Measurements from ENCODE around the gene PHF1.
"Not testable (repeated sequence)": the region's sequence is repeated elsewhere in the genome, so short reads cannot be mapped to it uniquely, and the experiment has no call there.

The PHF1 gene

DNA sequence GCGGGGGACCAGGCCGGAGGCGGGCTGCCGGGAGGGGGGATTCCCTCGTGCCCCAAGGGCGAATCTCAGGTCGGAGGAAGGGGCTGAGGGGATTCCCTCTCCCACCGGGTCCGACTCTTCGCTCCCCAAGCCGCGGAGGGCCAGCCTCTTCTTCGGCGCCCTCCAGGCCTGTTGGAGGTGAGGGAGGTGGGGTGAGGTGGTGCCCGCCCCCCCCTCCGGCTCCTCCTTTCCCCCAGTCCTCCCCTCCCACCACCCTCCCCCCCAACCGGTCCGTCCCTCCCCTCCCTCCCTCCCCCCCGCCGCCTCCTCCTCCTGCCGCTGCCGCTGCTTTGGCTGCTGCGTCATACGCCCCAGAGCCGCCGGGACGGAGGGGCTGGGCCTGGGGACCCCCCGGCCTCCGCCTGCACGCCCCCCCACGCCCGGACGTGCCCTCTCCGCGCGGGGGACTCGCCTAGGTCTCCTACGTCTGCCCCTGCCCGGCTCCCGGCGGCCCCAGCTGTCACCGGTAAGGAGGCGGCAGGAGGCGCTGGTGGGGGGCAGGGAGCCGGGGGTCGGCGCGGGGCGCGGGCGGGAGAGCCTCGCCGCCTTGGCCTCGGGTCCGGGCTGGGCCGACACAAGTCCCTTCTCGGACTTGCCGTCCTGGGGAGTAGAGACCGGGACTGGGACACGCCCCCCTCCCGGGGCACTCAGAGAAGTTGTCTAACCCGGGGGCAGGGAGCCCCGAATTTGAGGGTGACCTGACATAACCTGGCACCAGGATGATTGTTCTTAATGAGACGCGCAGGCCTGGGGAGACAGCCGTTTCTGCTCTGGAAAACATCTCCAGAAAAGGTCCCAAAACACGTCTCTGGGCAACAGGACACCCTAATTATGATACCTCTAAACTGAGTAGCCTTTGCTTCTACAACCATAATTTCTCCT lies at the start of gene PHF1:
Gene PHF1 (plus strand): TSS at position 304 of the 921 bp plus-strand sequence. CDS start 1,250 bp downstream, outside the sequence.
- Mint-ChIP-seq H3K4me1 (peaks cover 61% of the 10 kb centered on the region), H3K27me3 (no peaks in the 10 kb centered on the region), H3K27ac (peak within 1 kb of the TSS; percentile 95), H3K9me3 (no peaks in the 10 kb centered on the region), H3K4me3 (peak within 1 kb of the TSS; percentile 80 to 90)
- peak; percentile 91 to 93 for DNase-seq
- ATAC-seq: peak; percentile 67

DNA sequence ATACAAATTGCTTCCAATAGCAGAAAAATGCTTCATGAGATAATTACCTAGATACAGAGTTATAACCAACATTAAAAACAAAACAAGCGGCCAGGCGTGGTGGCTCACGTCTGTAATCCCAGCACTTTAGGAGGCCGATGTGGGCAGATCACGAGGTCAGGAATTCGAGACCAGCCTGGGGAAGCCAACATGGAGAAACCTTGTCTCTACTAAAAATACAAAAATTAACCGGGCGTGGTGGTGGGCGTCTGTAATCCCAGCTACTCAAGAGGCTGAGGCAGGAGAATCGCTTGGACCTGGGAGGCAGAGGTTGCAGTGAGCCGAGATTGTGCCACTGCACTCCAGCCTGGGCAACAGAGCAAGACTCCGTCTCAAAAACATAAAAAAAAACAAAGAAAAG lies 47.3 kb upstream of the PHF1 start:
- not testable (repeated sequence) for ATAC-seq, H3K9me3 Mint-ChIP-seq, H3K27me3 Mint-ChIP-seq

GRCh38 chr6:33364475-33365205 lies 46.2 kb upstream of the PHF1 start:
- H3K27ac Mint-ChIP-seq: peak overlapping the region; percentile 83 to 93
- DNase-seq: peak in 1 of 2 donors; percentile 17
- ATAC-seq: peak; percentile 64

More for the DNA sequence above, 47.3 kb upstream of the PHF1 start:
- not testable (repeated sequence) for H3K4me1 Mint-ChIP-seq, H3K4me3 Mint-ChIP-seq, H3K27ac Mint-ChIP-seq, DNase-seq

DNA sequence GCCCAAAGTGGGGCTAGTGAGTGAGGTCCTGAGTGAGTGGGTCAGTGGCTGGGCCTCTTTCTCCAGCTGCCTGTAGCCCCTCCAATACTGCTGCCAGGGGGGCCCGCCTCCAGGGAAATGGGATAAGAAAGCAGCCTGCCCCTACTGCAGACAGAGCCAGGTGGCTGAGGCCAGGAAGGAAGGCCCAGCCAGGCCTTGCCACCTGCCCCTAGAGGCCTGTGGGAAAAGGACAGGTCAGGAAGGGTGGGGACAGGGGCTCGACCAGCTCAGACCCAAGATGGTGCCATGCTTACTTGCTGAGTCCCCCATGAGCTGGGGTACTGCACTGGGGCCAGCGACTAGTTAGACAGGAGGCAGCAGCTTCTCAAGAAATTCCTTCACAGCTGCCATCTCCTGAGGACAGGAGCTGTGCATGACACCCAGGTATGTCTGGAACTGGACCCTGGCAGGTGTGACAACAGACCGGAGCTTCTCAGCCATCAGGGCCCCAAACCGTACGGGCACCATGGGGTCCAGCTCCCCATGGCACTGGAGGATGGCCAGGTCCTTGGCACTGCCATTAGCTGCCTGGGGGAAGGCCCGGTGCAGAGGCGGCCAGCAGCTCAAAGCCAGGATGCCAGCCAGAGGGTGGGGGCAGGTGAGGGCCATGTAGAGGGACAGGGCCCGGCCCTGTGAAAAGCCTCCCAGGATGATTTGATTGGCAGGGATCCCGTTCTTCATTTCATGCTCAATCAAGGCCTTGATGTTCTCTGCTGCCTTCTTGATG lies 45.4 kb upstream of the PHF1 start:
- H3K27me3 Mint-ChIP-seq, H3K9me3 Mint-ChIP-seq, DNase-seq, H3K4me1 Mint-ChIP-seq, H3K4me3 Mint-ChIP-seq: not testable (repeated sequence)
- peak overlapping the region in 1 of 2 donors; percentile 83 for H3K27ac Mint-ChIP-seq
- peak; percentile 49 for ATAC-seq

More at GRCh38 chr6:33364475-33365205, 46.2 kb upstream of the PHF1 start:
- not testable (repeated sequence) for H3K4me1 Mint-ChIP-seq, H3K27me3 Mint-ChIP-seq, H3K9me3 Mint-ChIP-seq
- H3K4me3 Mint-ChIP-seq: peak overlapping the region in 1 of 2 donors; percentile 37

GRCh38 chr6:33367009-33367714 lies 43.7 kb upstream of the PHF1 start:
- H3K27me3 Mint-ChIP-seq: no peaks in the 10 kb centered on the region
- no peak for DNase-seq
- H3K4me1 Mint-ChIP-seq: peaks cover 9% of the 10 kb centered on the region
- no peak for ATAC-seq
- no peak overlapping the region for H3K4me3 Mint-ChIP-seq
- H3K9me3 Mint-ChIP-seq: no peaks in the 10 kb centered on the region
- H3K27ac Mint-ChIP-seq: no peak overlapping the region

DNA sequence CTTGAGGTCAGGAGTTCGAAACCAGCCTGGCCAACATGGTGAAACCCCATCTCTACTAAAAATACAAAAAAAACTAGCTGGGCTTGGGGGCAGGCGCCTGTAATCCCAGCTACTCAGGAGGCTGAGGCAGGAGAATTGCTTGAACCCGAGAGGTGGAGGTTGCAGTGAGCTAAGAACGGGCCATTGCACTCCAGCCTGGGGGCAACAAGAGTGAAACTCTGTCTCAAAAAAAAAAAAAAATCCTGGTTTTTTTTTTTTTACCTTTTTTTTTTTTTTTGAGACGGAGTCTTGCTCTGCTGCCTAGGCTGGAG lies 43.1 kb upstream of the PHF1 start:
- not testable (repeated sequence) for H3K27ac Mint-ChIP-seq, H3K9me3 Mint-ChIP-seq, H3K4me3 Mint-ChIP-seq, ATAC-seq, H3K27me3 Mint-ChIP-seq, H3K4me1 Mint-ChIP-seq, DNase-seq

- not testable (repeated sequence) for H3K27ac Mint-ChIP-seq, ATAC-seq, H3K4me3 Mint-ChIP-seq, H3K27me3 Mint-ChIP-seq, H3K9me3 Mint-ChIP-seq, DNase-seq
- H3K4me1 Mint-ChIP-seq: peaks cover 12% of the 10 kb centered on the region
Observed at GRCh38 chr6:33371901-33372300, 38.9 kb upstream of the PHF1 start.

DNA sequence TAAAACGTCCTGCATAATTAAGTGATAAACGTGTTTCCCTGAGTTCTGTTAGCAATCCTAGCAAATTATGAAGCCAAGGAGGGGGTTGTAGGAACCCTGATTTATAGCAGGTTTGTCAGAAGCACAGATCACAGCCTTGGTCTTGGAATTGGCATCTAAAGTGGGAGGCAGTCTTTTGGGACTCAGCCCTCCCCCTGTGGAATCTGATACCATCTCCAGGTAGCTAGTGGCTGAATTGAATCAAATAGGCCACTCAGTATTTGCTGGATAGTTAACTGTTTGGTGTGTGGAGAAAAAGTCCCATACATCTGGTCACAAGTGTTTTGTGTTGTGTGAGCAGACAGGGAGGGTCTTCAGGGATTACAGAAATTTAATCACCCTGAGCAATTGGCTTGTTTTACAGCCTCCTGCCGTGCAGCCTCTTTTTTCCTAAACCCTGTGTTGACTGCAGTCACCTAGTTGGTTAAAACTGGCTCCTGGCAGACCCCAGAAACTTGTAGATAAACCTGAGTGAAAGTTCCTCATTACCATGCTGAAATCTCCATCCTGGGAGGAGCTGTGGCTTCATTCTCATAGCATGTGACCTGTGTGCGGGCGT lies 38.2 kb upstream of the PHF1 start:
- Mint-ChIP-seq H3K27me3 (no peaks in the 10 kb centered on the region), H3K9me3 (no peaks in the 10 kb centered on the region), H3K4me3 (no peak overlapping the region), H3K27ac (peak overlapping the region in 1 of 2 donors; percentile 33), H3K4me1 (peaks cover 12% of the 10 kb centered on the region)
- DNase-seq: no peak
- ATAC-seq: no peak

DNA sequence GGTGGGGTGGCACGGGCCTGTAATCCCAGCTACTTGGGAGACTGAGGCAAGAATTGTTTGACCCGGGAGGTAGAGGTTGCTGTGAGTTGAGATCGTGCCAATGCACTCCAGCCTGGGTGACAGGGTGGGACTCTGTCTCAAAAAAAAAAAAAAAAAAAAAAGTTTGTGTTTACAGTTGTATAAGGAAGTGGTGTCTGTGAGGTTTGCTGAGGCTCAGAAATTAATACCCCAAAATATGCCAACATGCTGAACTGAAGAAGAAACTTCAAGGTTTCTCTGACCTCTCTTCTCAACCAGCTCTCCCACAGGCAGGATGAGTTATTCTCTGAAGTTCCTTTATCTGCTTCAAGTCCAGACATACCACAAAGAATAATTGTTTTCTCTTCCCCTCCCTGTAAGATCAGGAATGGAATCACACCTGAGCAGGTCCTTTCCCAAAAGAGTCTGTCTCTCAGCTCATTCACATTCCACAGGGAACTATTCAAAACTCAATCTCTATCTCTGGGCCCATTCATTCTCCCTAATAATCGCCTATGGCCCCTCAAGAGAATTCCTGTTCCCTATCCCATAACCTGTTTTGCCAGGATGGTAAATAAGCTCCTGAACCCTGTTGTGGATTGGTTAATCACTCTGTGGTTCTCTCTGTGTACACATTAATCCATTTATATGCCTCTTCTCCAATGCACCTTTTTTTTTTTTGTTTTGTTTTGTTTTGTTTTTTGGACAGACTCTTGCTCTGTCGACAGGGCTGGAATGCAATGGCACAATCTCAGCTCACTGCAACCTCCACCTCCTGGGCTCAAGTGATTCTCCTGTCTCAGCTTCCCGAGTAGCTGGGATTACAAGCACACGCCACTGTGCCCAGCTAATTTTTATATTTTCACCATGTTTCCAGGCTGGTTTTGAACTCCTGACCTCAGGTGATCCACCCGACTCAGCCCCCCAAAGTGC lies 36.6 kb upstream of the PHF1 start:
- DNase-seq (no peak), ATAC-seq (no peak)
- H3K4me3 Mint-ChIP-seq: no peak overlapping the region
- H3K27me3 Mint-ChIP-seq: no peaks in the 10 kb centered on the region
- H3K9me3 Mint-ChIP-seq: no peaks in the 10 kb centered on the region
- H3K27ac Mint-ChIP-seq: no peak overlapping the region
- H3K4me1 Mint-ChIP-seq: peaks cover 12% of the 10 kb centered on the region

GRCh38 chr6:33375143-33375671 lies 35.6 kb upstream of the PHF1 start:
- Mint-ChIP-seq H3K4me1 (peaks cover 12% of the 10 kb centered on the region), H3K27me3 (no peaks in the 10 kb centered on the region), H3K4me3 (no peak overlapping the region), H3K9me3 (no peaks in the 10 kb centered on the region), H3K27ac (no peak overlapping the region)
- ATAC-seq: no peak
- DNase-seq: no peak

GRCh38 chr6:33377171-33377570 lies 33.6 kb upstream of the PHF1 start:
- Mint-ChIP-seq H3K4me3 (no peak overlapping the region), H3K9me3 (no peaks in the 10 kb centered on the region), H3K4me1 (peaks cover 12% of the 10 kb centered on the region), H3K27me3 (no peaks in the 10 kb centered on the region), H3K27ac (no peak overlapping the region)
- ATAC-seq (no peak), DNase-seq (no peak)

GRCh38 chr6:33379184-33379583 lies 31.6 kb upstream of the PHF1 start:
- not testable (repeated sequence) for H3K4me3 Mint-ChIP-seq, ATAC-seq, H3K27ac Mint-ChIP-seq, H3K27me3 Mint-ChIP-seq, H3K9me3 Mint-ChIP-seq, H3K4me1 Mint-ChIP-seq, DNase-seq

GRCh38 chr6:33380272-33380981 lies 30.4 kb upstream of the PHF1 start:
- ATAC-seq (no peak), DNase-seq (no peak)
- Mint-ChIP-seq H3K27me3 (no peaks in the 10 kb centered on the region), H3K27ac (no peak overlapping the region), H3K9me3 (no peaks in the 10 kb centered on the region), H3K4me1 (no peaks in the 10 kb centered on the region), H3K4me3 (no peak overlapping the region)
